HG03025 (cell line): ENCODE measurements around the gene CLC.
"Not testable (repeated sequence)": the region's sequence is repeated elsewhere in the genome, so short reads cannot be mapped to it uniquely, and the experiment has no call there.

Experiments used
- ATAC-seq: cut with Tn5 transposase; IDR thresholded peaks from one replicate; pipeline ENCODE4 v1.9.1; 2021; ENCODE audit warnings: mild to moderate bottlenecking, moderate library complexity; ENCODE audit not compliant: unreplicated experiment, low FRiP score

CLC gene

DNA sequence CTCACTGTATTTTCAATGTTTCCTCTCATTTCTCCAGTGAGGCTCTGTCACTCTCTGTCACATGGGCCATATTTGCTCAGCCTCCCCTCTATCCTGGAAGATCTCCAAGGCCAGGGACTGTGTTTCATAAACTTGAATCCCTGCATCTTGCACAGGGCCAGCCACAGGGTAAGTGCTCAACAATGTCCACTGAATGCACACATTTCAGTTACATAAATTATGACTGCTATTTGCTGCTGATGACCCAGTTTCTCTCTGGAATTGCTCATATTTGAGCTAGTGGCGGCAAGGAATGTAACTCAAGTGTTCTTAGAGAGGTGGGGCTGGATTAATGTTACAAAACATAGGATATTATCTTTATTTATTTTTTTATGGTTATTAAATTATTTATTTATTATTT, 6.1 kb downstream of the CLC start:
- ATAC-seq = no peak

GRCh38 chr19:39729594-39729993, 8.2 kb downstream of the CLC start:
- no peak for ATAC-seq

GRCh38 chr19:39728040-39728439, 9.8 kb downstream of the CLC start:
- ATAC-seq = no peak

DNA sequence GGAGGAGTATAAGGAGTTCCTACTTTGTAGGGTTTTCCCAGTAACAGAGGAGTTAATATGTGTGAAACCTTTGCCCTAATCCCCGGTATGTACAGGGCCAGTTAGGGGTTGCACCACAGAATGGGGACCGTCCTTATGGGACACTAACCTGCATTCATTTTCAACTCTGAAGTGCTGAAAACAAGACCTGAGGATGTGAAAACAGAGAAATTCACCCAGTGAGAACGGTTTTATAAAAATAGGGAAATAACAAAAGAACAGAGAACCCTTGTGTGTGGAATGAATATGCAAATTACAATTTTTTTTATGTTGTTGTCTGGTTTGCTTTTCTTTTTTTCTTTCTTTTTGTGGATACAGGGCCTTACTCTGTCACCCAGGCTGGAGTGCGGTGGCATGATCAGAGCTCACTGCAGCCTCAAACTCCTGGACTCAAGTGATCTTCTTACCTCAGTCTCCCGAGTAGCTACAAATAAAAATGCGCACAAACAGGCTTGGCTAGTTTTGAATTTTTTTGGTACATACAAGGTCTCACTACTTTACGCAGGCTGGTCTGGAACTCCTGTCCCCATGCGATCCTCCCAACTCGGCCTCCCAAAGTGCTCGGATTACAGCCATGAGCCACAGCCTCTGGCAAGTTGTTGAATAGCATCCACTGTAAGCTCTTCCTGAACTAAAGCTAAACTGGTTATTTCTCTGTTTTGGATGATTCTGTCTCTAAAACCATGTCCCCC, 10.6 kb downstream of the CLC start:
- ATAC-seq = no peak

DNA sequence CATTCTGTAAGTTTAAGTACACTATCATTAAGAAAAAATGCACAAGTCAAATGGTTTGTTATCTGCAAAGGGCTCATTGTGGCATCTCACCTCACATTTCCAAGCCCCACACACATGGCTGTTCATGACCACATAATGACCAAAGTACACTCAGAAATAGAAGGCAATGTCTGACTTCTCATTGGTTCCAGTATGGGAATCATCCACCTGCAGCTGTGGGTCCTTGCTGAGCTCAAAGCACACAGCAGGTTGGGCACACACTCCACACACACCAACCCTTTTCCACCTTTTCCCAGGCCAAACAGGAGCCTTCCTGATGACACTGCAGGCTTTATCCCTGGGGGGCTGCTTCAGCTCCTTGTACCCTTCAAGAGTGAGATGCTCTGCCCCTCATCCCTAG, 11.8 kb downstream of the CLC start:
- ATAC-seq = no peak

DNA sequence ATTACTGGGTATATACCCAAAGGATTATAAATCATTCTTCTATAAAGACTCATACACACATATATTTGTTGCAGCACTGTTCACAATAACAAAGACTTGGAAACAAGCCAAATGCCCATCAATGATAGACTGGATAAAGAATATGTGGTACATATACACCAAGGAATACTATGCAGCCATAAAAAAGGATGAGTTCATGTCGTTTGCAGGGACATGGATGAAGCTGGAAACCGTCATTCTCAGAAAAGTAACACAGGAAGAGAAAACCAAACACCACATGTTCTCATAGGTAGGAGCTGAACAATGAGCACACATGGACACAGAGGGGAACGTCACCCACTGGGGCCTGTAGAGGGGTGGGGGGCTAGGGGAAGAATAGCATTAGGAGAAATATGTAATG, 17.7 kb downstream of the CLC start:
- not testable (repeated sequence) for ATAC-seq

DNA sequence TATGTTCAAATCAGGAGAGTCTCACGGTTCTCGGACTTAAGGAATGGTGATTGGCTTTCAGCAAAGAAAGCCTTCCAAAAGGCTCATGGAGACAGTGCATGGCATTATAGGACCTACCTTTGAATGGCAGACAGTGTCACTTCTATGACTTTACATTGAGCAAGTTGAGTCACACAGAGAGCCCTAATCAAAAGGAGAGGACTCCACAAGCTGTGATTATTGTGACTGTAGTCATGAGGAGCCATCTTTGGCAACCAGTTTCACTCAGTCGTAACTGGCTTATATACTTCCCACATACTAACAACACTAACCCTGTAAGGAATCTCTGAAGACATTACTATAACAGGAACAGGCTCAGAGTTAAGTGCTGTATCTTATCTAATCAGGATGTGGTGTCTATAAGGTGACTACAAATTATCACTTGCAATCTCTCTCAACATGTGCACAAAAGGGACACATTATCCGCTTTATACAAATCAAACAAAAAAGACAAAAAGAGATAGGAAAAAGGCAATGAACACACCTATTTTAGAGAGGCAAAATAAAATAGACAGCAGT, 27.4 kb downstream of the CLC start:
- ATAC-seq = no peak

DNA sequence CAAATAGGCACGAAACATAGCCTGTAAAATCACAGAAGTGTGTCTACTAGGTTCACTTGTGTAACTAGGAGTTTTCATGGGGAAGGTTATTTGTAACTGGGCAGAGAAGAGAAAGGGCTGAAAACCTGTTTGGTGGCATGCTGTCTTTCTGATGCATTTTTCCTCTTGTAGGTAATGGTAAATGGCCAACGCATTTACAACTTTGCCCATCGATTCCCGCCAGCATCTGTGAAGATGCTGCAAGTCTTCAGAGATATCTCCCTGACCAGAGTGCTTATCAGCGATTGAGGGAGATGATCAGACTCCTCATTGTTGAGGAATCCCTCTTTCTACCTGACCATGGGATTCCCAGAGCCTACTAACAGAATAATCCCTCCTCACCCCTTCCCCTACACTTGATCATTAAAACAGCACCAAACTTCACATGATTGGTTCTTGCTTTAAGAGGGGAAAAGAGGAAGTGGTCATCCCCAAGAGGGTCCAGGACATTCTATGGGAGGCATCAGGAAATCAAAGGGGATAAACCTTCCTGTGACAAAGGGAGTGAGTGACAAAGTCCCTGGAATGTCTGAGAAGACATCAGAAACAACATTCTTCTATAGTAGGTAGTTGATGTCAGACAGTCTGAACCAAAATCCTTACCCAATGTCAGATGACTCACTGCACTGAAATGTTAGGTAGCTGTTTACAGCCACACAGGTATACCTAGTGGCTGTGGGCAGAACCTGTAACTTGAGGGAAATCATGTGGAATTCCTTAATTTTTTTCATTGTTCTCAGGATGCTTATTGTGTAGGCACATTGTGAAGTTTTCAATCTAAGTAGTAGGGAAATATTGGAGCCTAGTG, 28.6 kb downstream of the CLC start:
- ATAC-seq = no peak

DNA sequence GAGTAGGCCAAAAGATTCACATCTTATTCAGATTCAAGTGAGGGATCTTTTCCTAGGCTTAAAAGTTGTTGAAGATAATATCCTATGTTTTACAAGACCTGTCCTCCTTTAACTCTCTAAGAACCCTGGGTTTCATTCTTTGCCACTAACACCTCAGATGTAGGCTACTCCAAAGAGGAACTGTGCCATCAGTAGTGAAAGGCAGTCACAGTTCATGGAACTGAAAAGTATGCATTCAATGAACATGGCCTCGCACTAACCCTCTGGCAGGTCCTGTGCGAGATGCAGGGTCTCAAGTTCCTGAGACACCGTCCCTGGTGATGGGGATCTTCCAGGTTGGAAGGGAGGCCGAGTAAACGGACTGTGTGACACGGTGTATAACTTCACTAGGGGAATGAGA, 29.2 kb downstream of the CLC start:
- no peak for ATAC-seq

DNA sequence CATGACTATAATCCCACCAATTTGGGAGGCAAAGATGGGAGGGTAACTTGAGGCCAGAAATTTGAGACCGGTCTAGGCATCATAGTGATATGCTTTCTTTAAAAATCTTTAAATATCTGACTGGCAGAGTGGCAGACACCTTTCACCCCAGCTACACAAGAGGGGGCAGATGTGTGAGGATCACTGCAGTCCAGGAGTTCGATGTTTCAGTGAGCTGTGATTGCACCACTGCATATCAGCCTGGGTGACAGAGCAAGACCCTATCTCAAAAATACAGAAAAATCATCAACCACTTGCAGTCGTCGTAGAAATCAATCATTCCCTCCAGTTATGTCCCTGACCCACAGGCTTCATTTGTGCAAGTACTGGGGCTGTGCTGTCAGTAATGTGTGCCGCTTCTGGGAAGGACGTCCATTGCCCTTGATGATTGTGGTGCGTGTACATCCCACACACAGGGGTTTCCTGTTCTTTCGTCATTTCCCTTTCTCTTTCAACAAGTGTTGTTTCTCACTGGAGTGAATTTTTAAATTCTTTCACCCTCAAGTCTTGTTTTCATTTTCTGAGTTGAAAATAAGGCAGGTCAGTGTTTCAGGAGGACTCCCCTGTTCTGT, 32.1 kb downstream of the CLC start:
- ATAC-seq = no peak

DNA sequence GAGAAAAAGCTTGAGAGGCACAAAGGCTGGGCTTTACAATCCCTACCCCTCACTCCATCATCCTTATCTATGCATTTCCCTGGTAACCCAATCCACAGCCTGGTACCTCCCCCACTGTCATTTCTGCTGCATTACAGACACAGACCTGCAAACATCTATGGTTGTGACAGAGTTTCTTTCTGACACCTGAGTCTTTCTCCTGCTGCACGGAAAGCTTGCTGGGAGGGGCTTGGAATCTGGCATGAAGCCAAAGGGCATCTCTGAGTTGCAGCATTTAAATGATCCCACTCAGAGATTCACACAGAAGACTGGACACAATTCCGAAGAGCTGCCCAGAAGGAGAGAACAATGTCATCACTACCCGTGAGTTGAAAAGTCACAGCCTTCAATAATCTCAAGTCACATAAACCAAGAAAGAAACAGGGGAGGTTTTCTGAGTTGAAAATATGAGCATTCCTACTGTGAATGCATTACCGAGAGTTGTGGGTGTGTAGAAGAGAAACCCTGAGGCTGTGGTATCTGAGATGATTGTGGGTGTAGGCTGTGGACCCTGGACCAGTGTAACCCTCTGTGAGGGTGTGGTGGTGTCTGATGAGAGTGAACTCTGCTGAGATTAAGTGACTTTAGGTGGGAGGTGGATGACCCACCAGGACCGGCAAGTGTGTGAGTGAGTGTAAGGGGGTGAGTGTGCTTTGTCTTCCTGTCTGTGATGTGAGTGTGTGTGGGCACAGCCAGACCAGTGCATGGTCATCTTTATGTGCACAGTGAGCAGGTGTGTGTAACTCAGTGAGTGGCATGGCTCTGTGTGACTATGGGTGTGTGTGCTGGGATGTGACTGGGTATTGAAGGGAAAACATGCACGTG, 33.4 kb downstream of the CLC start, which contains the start of gene LGALS14:
Gene LGALS14 (plus strand): TSS at position 301 of the 864 bp plus-strand sequence. CDS start 48 bp downstream, at position 349.
- no peak for ATAC-seq

DNA sequence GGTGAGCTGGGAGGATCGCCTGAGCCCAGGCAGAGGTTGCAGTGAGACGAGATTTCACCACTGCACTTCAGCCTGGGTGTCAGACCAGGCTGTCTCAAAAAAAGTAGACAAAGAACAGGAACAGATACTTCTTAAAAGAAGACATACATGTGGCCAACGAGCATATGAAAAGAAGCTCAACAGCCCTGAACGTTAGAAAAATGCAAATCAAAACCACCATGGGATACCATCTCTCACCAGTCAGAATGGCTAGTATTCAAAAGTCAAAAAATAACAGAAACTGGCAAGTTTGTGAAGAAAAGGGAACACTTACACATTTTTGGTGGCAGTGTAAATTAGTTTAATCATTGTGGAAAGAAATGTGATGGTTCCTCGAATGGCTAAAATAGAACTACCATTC, 36.5 kb downstream of the CLC start:
- ATAC-seq = no peak

DNA sequence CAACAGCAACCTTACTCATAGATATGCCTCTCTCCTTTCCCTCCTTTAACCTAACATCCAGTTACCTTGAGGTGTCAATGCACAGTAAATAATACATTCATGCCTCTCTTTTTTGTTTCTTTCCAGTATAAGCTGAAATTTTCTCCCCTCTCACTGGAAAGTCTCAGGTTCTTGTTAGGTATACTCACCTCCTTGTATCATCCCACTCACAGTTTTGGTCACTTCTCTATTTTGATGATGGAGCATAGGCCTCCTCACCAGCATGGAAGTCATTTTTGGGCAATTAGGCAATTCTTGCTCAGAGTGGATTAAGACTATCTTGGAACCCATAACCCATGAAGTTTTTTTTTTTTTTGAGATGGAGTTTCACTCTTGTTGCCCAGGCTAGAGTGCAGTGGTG, 39.3 kb downstream of the CLC start:
- no peak for ATAC-seq

DNA sequence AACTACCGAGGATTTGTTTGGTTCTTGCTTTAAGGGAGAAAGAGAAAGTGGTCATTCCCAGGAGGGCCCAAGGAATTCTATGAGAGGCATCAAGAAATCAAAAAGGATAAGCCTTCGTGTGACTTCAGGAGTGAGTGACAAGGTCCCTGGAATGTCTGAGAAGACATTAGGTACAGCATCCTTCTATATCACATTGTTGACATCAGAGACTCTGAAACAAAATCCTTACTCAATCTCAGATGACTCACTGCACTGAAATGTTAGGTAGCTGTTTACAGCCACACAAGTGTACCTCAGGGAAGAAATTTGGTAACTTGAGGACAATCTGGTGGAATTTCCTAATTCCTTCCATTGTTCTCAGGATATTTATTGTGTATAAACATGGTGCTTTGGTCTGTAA, 41.4 kb downstream of the CLC start:
- ATAC-seq = no peak

DNA sequence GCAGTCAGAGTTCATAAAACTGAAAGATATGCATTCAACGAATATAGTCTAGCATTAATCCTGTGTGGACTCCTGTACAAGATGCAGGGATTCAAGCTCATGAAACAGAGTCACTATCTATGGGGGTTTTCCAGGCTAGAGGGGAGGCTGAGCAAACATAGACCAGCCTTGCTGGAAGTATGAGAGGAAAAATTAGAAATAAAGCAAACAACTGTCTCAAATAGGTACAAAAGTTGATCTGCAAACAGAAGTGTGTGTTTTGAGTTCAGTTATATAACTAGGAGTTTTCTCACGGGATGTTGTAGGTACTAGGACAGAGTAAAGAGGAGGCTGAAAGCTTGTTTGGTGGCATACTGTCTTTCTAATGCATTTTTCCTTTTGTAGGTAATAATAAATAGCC, 42.1 kb downstream of the CLC start:
- ATAC-seq = no peak

DNA sequence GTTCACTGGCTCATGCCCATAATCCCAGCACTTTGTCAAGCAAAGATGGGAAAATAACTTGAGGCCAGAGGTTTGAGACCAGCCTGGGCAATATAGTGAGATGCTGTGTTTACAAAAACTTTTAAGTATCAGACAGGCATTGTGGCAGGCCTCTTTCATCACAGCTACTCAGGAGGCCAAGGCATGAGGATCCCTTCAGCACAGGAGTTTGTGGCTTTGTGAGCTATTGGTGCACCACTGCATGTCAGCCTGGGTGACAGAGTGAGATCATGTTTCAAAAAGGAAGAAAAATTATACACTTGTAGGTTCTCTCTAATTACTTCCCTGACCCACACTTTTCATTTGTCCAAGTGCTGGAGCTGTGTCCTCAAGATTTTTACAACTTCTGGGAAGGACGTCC, 45.0 kb downstream of the CLC start:
- no peak for ATAC-seq

- ATAC-seq = no peak
Observed at GRCh38 chr19:39692166-39692565, 45.7 kb downstream of the CLC start.

GRCh38 chr19:39688637-39689036, 49.2 kb downstream of the CLC start:
- ATAC-seq = not testable (repeated sequence)

DNA sequence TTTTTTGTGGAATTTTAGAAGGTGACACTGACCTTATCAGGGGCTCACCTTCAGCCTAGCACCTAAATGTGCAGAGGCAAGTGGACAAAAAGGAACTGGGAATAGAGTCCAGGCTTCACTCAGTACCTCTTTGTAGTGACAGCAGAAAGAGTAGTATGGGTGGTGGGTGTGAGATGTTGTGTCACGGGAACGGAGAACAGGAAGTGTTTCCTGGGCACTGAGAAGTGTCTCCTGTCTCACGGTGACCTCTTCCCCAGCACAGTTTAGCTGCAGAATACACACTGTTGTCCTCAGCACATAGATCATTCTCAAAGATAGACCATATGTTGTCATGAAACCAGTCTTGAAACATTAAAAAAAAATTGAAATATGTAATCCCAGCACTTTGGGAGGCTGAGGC, 51.1 kb downstream of the CLC start:
- no peak for ATAC-seq

- no peak for ATAC-seq
Observed at GRCh38 chr19:39684267-39684666, 53.6 kb downstream of the CLC start.
